HG03280 (cell line): ENCODE results near the gene NPFFR1.

Source experiments
- ATAC-seq: cut with Tn5 transposase; IDR thresholded peaks from one replicate; pipeline ENCODE4 v1.9.1; 2021; ENCODE audit warnings: mild to moderate bottlenecking, moderate library complexity; ENCODE audit not compliant: unreplicated experiment

Gene NPFFR1

GRCh38 chr10:70283445-70284399, at the start of gene NPFFR1:
Gene NPFFR1 (minus strand): TSS chr10:70284004. CDS start chr10:70283676, 328 bp downstream.
- ATAC-seq = no peak

- no peak for ATAC-seq
These were observed 49.5 kb upstream of the NPFFR1 start for GRCh38 chr10:70333268-70333667.

- no peak for ATAC-seq
These were observed 47.9 kb upstream of the NPFFR1 start for GRCh38 chr10:70331486-70332268.

- no peak for ATAC-seq
These were observed 47.3 kb upstream of the NPFFR1 start for GRCh38 chr10:70331160-70331485.

- no peak for ATAC-seq
These were observed 46.9 kb upstream of the NPFFR1 start for GRCh38 chr10:70330671-70331070.

- no peak for ATAC-seq
These were observed 45.2 kb upstream of the NPFFR1 start for GRCh38 chr10:70328967-70329366.

- ATAC-seq = no peak
These were observed 44.2 kb upstream of the NPFFR1 start for GRCh38 chr10:70328018-70328417.

- no peak for ATAC-seq
These were observed 41.4 kb upstream of the NPFFR1 start for GRCh38 chr10:70324951-70325781.

GRCh38 chr10:70324339-70324861, 40.6 kb upstream of the NPFFR1 start:
- ATAC-seq = no peak

GRCh38 chr10:70323697-70324338, 40.0 kb upstream of the NPFFR1 start:
- no peak for ATAC-seq

GRCh38 chr10:70323138-70323696, 39.4 kb upstream of the NPFFR1 start:
- no peak for ATAC-seq

- no peak for ATAC-seq
These were observed 38.4 kb upstream of the NPFFR1 start for GRCh38 chr10:70321897-70322890.

GRCh38 chr10:70321233-70321632, 37.4 kb upstream of the NPFFR1 start:
- ATAC-seq = no peak

- no peak for ATAC-seq
These were observed 36.9 kb upstream of the NPFFR1 start for GRCh38 chr10:70320751-70321150.

GRCh38 chr10:70319824-70320223, 36.0 kb upstream of the NPFFR1 start:
- no peak for ATAC-seq

- no peak for ATAC-seq
These were observed 35.4 kb upstream of the NPFFR1 start for GRCh38 chr10:70319183-70319582.

- ATAC-seq = no peak
These were observed 34.1 kb upstream of the NPFFR1 start for GRCh38 chr10:70317943-70318318.

GRCh38 chr10:70317272-70317942, 33.6 kb upstream of the NPFFR1 start:
- ATAC-seq = no peak
